ENCODE measurements around the gene REV1. TPM values are rescaled to one million over a fixed set of nuclear protein-coding genes. Genes with fewer than 3 reads are reported as not detected.
"Not testable (repeated sequence)": the region's sequence is repeated elsewhere in the genome, so short reads cannot be mapped to it uniquely, and the experiment has no call there.

The REV1 gene
- total RNA-seq, 2 donors from 2014 or later, result 29.7 to 37.4 TPM

GRCh38 chr2:99504844-99505584 lies 15.2 kb upstream of the REV1 start:
- H3K9me3 ChIP-seq, result no peaks in the 10 kb centered on the region
- no peak overlapping the region for H3K27ac ChIP-seq
- no peak overlapping the region for H3K4me3 ChIP-seq
- intact Hi-C loops (cut with DNase I), result no loop called here
- no peaks in the 10 kb centered on the region for H3K4me1 ChIP-seq
- TF ChIP-seq, protein P1, sequence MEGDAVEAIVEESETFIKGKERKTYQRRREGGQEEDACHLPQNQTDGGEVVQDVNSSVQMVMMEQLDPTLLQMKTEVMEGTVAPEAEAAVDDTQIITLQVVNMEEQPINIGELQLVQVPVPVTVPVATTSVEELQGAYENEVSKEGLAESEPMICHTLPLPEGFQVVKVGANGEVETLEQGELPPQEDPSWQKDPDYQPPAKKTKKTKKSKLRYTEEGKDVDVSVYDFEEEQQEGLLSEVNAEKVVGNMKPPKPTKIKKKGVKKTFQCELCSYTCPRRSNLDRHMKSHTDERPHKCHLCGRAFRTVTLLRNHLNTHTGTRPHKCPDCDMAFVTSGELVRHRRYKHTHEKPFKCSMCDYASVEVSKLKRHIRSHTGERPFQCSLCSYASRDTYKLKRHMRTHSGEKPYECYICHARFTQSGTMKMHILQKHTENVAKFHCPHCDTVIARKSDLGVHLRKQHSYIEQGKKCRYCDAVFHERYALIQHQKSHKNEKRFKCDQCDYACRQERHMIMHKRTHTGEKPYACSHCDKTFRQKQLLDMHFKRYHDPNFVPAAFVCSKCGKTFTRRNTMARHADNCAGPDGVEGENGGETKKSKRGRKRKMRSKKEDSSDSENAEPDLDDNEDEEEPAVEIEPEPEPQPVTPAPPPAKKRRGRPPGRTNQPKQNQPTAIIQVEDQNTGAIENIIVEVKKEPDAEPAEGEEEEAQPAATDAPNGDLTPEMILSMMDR (IDR thresholded peaks at IDR 0.05), result no peak
- no peak overlapping the region for H3K9ac ChIP-seq (ENCODE audit: low read depth in 2 of 2, low read length in 2 of 2)
- H3K27me3 ChIP-seq, result no peaks in the 10 kb centered on the region
- DNase-seq, result no peak
- no peaks in the 10 kb centered on the region for H3K36me3 ChIP-seq

DNA sequence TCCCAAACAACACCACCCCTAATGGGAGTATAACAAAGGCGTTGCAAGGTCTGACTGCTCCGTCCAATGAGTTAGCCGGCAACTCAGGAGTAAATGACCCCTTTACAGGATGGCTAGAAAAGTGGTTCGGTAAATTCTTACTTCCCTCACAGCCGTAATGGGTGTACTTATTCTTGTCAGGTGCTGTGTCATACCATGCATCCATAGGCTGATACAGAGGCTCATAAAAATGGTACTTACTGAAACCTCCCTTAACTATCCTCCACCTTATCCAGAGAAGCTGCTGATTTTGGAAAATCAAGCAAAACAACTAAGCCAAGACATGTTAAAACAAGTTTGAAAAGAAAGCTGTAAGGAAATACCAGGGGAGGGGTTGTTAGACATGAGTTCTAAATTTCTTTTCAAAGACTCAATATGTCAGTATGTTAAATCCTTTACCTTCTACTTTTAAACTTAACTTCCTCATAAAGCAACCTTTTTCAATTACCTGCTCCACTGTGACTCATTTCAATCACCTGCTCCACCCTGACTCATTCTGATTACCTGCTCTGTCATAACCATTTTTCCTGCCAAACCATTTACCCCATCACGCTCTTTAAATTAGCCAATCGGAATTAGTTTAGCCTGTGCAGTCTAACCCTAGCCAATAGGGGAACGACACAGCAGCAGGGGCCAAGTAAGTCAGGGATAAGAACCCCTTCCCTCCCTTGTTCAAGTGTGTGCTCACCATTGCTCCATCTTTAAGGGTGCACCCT lies 14.0 kb upstream of the REV1 start:
- H3K9me3 ChIP-seq; H3K4me3 ChIP-seq; H3K36me3 ChIP-seq; intact Hi-C loops (cut with DNase I); H3K4me1 ChIP-seq; H3K9ac ChIP-seq (ENCODE audit: low read depth in 2 of 2, low read length in 2 of 2); H3K27me3 ChIP-seq: not testable (repeated sequence)
- DNase-seq, result peak; percentile 33
- H3K27ac ChIP-seq, result peak overlapping the region; percentile 64

DNA sequence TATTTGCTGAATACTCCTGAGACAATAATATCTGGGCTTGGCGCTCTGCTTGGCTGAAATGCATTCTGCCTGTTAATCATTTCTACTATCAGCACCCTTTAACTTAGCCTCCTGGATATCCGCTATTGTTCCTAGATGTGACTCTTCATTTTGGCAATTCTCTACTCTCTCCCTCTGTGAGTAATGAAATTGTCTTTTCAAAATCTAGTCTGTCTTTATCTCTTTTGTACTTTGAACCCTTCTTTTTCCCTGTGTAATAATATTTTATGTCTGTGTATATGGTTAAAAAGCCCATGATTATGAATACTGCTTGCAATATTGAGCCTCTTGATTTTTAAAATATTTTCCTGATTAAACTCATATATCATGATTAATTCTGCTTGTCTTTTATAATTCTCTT lies 6.2 kb upstream of the REV1 start:
- Histone ChIP-seq H3K4me3 (no peak overlapping the region), H3K4me1 (no peaks in the 10 kb centered on the region), H3K9ac (ENCODE audit: low read depth in 2 of 2, low read length in 2 of 2) (no peak overlapping the region), H3K27ac (no peak overlapping the region), H3K36me3 (no peaks in the 10 kb centered on the region), H3K27me3 (no peaks in the 10 kb centered on the region), H3K9me3 (no peaks in the 10 kb centered on the region)
- intact Hi-C loops (cut with DNase I), result loop anchor here (10.0 kb wide), 1 partner anchor 341 kb away; the partner anchor contains the start of genes LIPT1 and TSGA10
- DNase-seq, result no peak
- TF ChIP-seq, protein P1 (IDR thresholded peaks at IDR 0.05), result no peak

GRCh38 chr2:99495115-99495860 lies 5.5 kb upstream of the REV1 start:
- Histone ChIP-seq H3K9me3 (no peaks in the 10 kb centered on the region), H3K4me3 (no peak overlapping the region), H3K36me3 (no peaks in the 10 kb centered on the region), H3K4me1 (no peaks in the 10 kb centered on the region), H3K9ac (ENCODE audit: low read depth in 2 of 2, low read length in 2 of 2) (no peak overlapping the region), H3K27me3 (no peaks in the 10 kb centered on the region), H3K27ac (no peak overlapping the region)
- no peak for DNase-seq
- intact Hi-C loops (cut with DNase I), result loop anchor here (10.0 kb wide), 1 partner anchor 340 kb away; the partner anchor contains the start of genes LIPT1 and TSGA10
- TF ChIP-seq, protein P1 (IDR thresholded peaks at IDR 0.05), result no peak

- Histone ChIP-seq H3K9me3 (no peaks in the 10 kb centered on the region), H3K27ac (no peak overlapping the region), H3K4me3 (no peak overlapping the region), H3K36me3 (no peaks in the 10 kb centered on the region), H3K27me3 (no peaks in the 10 kb centered on the region), H3K9ac (ENCODE audit: low read depth in 2 of 2, low read length in 2 of 2) (no peak overlapping the region), H3K4me1 (no peaks in the 10 kb centered on the region)
- intact Hi-C loops (cut with DNase I), result loop anchor here (5.0 to 10.0 kb wide), 2 partner anchors 155 to 338 kb away; partner anchors contain the start of genes EIF5B, LIPT1, TSGA10 and TXNDC9
- no peak for DNase-seq
- TF ChIP-seq, protein P1 (IDR thresholded peaks at IDR 0.05), result no peak
Measured at GRCh38 chr2:99492721-99493120, 2.9 kb upstream of the REV1 start.
